ENCODE results near the gene A2M. TPM values are rescaled to one million over a fixed set of nuclear protein-coding genes. Genes with fewer than 3 reads are reported as not detected.

The A2M gene
- total RNA-seq, 1 donor from 2014 or later, result 1.1 TPM

- FAIRE-seq, result no peak
- TF ChIP-seq, protein P1, sequence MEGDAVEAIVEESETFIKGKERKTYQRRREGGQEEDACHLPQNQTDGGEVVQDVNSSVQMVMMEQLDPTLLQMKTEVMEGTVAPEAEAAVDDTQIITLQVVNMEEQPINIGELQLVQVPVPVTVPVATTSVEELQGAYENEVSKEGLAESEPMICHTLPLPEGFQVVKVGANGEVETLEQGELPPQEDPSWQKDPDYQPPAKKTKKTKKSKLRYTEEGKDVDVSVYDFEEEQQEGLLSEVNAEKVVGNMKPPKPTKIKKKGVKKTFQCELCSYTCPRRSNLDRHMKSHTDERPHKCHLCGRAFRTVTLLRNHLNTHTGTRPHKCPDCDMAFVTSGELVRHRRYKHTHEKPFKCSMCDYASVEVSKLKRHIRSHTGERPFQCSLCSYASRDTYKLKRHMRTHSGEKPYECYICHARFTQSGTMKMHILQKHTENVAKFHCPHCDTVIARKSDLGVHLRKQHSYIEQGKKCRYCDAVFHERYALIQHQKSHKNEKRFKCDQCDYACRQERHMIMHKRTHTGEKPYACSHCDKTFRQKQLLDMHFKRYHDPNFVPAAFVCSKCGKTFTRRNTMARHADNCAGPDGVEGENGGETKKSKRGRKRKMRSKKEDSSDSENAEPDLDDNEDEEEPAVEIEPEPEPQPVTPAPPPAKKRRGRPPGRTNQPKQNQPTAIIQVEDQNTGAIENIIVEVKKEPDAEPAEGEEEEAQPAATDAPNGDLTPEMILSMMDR (IDR thresholded peaks at IDR 0.05; ENCODE audit: insufficient read depth, low read length, severe bottlenecking), result peak; percentile 48
- no peaks in the 10 kb centered on the region for H3K36me3 ChIP-seq (ENCODE audit: control insufficient read depth, insufficient read depth, low read length)
- H3K27me3 ChIP-seq (ENCODE audit: control insufficient read depth, insufficient read depth, low read length), result no peaks in the 10 kb centered on the region
- peak; percentile 60 for DNase-seq (ENCODE audit: low read depth)
- H3K4me3 ChIP-seq (ENCODE audit: low read depth, low read length), result peak overlapping the region; percentile 84
Measured at GRCh38 chr12:9064201-9064814, 51.4 kb downstream of the A2M start.

GRCh38 chr12:9052610-9053009 lies 63.1 kb downstream of the A2M start:
- FAIRE-seq, result no peak

DNA sequence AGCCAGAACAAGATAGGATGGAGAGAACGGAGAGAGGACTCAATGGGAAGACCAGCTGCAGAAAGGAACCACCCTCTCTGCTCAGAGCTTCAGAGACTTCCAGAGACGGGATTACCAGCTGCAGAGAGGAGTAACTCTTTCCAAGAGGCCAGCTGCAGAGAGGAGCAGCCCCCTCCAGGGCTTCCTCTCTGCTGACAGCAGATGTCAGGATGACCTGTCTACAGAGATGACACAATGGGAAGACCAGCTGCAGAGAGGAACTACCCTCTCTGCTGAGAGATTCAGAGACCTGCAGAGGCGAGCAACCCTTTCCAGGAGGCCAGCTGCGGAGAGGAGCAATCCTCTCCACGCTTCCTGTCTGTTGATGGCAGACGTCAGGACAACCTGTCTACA lies 64.6 kb downstream of the A2M start:
- Histone ChIP-seq H3K36me3 (ENCODE audit: control insufficient read depth, insufficient read depth, low read length) (no peaks in the 10 kb centered on the region), H3K4me3 (ENCODE audit: low read depth, low read length) (no peak overlapping the region), H3K27me3 (ENCODE audit: control insufficient read depth, insufficient read depth, low read length) (no peaks in the 10 kb centered on the region)
- TF ChIP-seq, protein P1 (IDR thresholded peaks at IDR 0.05; ENCODE audit: insufficient read depth, low read length, severe bottlenecking), result no peak
- no peak for DNase-seq (ENCODE audit: low read depth)
- peak; percentile 68 for FAIRE-seq

More at GRCh38 chr12:9052610-9053009, 63.1 kb downstream of the A2M start:
- no peaks in the 10 kb centered on the region for H3K27me3 ChIP-seq (ENCODE audit: control insufficient read depth, insufficient read depth, low read length)
- TF ChIP-seq, protein P1 (IDR thresholded peaks at IDR 0.05; ENCODE audit: insufficient read depth, low read length, severe bottlenecking), result no peak
- no peak overlapping the region for H3K4me3 ChIP-seq (ENCODE audit: low read depth, low read length)
- no peaks in the 10 kb centered on the region for H3K36me3 ChIP-seq (ENCODE audit: control insufficient read depth, insufficient read depth, low read length)
- no peak for DNase-seq (ENCODE audit: low read depth)

- DNase-seq (ENCODE audit: low read depth) (no peak), FAIRE-seq (no peak)
- TF ChIP-seq, protein P1 (IDR thresholded peaks at IDR 0.05; ENCODE audit: insufficient read depth, low read length, severe bottlenecking), result no peak
- H3K36me3 ChIP-seq (ENCODE audit: control insufficient read depth, insufficient read depth, low read length), result no peaks in the 10 kb centered on the region
- no peaks in the 10 kb centered on the region for H3K27me3 ChIP-seq (ENCODE audit: control insufficient read depth, insufficient read depth, low read length)
- no peak overlapping the region for H3K4me3 ChIP-seq (ENCODE audit: low read depth, low read length)
Measured at GRCh38 chr12:9050521-9051157, 65.1 kb downstream of the A2M start.

- Histone ChIP-seq H3K27me3 (ENCODE audit: control insufficient read depth, insufficient read depth, low read length) (no peaks in the 10 kb centered on the region), H3K4me3 (ENCODE audit: low read depth, low read length) (no peak overlapping the region), H3K36me3 (ENCODE audit: control insufficient read depth, insufficient read depth, low read length) (no peaks in the 10 kb centered on the region)
- TF ChIP-seq, protein P1 (IDR thresholded peaks at IDR 0.05; ENCODE audit: insufficient read depth, low read length, severe bottlenecking), result peak; percentile 38
- DNase-seq (ENCODE audit: low read depth), result peak; percentile 58
- no peak for FAIRE-seq
Measured at GRCh38 chr12:9049520-9050133, 66.1 kb downstream of the A2M start.
